Fibroblast of gingiva (primary cell): ENCODE measurements around the gene POLA1.
"Not testable (repeated sequence)": the region's sequence is repeated elsewhere in the genome, so short reads cannot be mapped to it uniquely, and the experiment has no call there.

ENCODE experiments used
- DNase-seq: peaks from one replicate; pipeline ENCODE4 v3.0.0-alpha.2; 2011; ENCODE audit warnings: low read depth

The POLA1 gene

GRCh38 chrX:24796204-24796603 lies 102.5 kb downstream of the POLA1 start:
- no peak for DNase-seq

DNA sequence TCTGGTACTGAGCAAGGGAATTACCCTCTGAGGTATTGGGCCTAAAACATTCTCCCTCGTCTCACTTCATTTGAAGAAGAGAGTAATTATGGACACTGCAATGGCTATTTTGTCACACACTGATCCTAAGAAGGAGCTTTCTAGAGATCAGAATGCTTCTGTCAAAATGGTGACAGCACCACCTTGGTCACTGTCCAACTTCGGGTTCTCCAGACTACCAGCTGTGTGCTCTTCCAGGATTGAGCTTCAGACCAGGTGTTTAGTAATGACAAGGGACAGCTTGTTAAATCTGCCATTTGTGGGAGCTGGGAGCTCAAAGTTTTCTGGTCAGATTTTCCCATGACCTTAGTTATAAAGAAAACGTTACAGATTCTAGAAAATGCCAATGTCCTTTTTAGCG lies 105.4 kb downstream of the POLA1 start:
- DNase-seq = no peak

- no peak for DNase-seq
These were observed 105.8 kb downstream of the POLA1 start for GRCh38 chrX:24799565-24799964.

GRCh38 chrX:24805201-24805600 lies 111.5 kb downstream of the POLA1 start:
- peak; percentile 16 for DNase-seq

DNA sequence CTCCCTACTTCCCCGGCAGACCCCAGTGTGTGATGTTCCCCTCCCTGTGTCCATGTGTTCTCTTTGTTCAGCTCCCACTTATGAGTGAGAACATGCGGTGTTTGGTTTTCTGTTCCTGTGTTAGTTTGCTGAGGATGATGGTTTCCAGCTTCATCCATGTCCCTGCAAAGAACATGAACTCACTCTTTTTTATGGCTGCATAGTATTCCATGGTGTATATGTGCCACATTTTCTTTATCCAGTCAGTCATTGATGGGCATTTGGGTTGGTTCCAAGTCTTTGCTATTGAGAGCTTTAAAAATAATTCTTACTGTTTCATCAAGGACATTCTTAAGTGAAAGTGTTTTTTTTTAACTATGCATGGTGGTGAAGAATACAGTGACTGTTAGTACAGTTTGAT lies 126.1 kb downstream of the POLA1 start:
- DNase-seq = not testable (repeated sequence)

- DNase-seq = no peak
These were observed 134.4 kb downstream of the POLA1 start for GRCh38 chrX:24828147-24828546.

DNA sequence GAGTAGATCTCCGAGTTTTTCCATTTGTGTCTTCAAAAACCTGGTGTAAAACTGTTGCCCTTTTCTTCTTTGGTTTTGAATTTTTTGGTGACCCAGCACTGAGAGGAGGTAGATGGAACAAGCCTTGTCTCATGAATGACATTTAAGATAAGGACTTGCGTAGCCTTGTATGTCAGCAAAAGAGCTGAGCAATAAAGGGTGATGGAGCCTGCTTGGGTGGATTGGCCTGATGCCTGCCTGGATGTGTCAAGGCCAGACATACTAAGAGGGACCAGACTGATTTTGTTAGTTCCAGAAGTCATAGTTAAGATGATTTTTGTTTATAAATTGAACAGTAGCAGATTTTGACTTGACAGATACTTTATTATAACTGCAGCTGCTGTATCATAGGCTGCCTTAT lies 134.9 kb downstream of the POLA1 start:
- DNase-seq = no peak

GRCh38 chrX:24833695-24834094 lies 140.0 kb downstream of the POLA1 start:
- no peak for DNase-seq

DNA sequence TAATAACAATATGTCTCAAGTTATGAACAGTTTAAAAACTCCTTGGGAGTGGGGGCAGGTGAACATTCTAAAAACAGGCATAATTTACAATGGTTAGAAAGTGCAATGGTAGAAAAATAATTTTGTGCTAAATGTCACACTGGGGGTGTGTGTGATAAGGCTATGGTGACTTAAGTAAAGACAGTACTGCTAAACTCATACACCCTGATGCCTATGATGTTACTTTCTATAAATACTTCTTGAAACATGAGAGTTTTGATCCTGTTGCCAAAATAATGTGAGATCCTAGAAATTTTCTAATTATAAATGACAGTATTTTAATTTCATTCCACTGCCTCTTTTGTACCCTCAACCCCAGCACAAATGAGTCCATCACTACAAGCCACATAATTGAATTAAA lies 144.2 kb downstream of the POLA1 start:
- DNase-seq = no peak

- peak; percentile 21 for DNase-seq
These were observed 144.9 kb downstream of the POLA1 start for GRCh38 chrX:24838629-24839028.

GRCh38 chrX:24839331-24839730 lies 145.6 kb downstream of the POLA1 start:
- DNase-seq = no peak

DNA sequence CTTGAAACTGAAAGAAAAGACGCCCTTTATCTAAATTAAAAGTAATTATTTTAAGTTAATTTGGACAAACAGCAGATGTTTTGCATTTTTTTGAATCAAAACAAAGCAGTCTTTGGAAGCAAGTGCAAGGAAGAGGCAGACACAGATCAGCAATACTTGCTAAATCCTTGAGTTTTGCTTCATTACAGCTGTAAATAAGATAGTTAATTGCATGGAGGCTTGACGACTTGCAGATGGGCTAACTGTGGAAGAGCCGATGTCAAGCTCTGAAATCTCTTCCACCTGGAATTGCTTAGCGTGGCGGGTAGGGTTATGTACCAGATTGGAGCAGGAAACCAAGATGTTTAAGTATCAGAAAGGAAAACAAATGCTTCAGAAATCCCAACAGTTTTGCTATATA lies 148.8 kb downstream of the POLA1 start:
- peak; percentile 0 for DNase-seq

DNA sequence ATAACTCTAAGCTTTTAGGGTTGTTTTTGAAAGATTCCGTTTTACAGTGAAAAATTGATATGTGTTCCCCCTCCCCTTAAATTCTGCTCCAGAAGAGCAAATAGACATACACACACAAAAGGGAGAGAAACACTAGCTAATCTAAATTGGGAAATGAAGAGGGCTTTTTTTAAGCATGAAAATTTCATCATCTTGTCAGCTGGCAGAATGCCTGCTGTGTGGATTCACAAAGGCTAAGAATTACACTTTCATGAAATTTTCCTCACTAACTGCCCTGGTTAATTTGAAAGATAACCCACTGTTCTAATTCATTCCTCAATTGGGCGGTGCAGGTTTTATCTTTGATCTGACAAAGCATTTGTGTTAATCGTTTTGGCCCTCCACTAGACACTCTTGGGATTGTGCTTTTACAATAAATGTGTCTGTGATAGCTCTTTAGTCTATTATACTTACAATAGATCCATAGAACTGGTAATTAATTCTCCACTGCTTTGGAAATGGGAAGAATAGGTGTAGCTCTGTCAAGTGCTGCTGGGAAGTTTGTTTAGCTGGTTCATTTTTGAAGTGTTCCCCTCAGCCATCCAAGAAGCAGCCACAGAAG lies 152.9 kb downstream of the POLA1 start:
- peak; percentile 39 for DNase-seq

GRCh38 chrX:24851289-24851688 lies 157.6 kb downstream of the POLA1 start:
- no peak for DNase-seq

DNA sequence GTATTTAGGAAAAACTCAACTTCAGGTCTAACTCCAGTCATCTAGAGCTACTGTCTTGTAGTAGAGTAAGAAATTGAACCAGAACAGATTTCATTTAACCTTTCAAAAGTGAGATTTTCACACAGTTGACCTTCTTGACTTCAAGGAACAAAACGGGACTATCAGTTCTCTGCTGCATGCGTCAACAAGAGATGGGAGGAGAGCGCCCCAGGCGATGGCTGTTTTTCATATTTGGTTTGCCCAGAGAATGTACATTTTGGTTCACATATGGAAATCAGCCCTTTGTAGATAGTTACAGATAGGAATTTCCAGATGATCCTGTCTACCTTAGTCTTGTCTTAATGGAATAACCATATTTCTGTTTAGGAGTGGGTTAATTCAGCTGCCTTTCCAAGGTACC lies 158.1 kb downstream of the POLA1 start:
- DNase-seq = no peak

GRCh38 chrX:24858004-24858746 lies 164.5 kb downstream of the POLA1 start:
- peak; percentile 48 for DNase-seq

DNA sequence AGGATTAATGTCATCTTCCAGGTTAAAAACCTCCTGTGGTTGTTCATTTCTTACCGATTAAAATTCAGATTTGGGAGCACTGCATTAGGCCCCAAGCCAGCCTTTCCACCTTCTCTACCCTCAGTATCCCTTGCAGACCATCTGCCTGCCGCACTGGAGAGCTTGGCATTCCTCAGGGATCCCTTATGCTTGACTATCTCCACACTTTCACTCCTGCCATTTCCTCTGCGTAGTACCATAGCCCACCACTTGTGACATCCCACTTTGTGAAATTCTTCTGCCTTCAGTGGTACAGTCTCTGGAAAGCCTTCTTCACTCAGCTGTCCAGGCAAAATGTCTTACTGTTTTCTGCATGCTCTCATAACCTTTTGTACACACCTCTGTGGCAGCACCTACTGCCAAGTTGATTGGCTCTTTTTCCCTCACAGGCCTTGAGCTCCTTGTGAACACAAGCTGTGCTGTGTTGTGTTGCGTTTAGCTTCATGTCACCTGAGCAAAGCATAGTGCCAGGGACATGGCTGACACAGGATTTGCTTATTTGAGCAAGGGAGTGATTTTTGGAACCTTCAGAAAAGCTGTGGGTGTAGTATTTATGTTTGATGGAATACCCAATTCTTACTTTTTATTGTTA lies 165.6 kb downstream of the POLA1 start:
- DNase-seq = no peak

GRCh38 chrX:24860140-24860539 lies 166.4 kb downstream of the POLA1 start:
- peak; percentile 41 for DNase-seq

DNA sequence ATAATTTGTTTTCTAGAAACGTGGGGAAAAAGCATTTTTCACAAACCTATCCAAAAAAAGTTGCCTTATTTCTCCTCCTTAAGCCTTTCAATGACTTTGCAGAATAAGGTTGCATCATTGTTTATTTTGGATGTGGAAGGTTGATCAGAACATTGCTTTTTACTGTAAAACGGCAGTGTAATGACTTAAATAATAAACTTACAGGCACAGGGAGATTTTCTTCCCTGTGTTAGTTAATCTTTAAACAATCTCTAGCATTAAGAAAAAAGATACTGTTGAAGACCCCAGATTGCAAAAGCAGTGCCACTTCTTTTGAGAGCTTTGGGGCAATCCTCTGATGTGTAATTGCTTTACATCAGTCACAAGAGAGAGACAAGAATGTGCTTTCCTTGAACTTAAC lies 168.6 kb downstream of the POLA1 start:
- peak; percentile 57 for DNase-seq

DNA sequence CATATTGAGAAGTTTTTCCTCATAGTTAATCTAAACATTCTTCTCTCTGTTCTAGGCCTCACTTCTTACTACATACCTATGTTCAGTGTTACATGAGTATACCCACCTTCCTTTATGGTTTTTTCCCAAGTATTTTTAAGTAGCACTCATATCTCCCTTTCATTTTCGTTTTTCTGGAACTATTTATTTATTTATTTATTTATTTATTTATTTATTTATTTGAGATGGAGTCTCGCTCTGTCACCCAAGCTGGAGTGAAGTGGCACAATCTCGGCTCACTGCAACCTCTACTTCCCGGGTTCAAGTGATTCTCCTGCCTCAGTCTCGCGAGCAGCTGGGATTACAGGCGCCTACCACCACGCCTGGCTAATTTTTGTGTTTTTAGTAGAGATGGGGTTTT lies 170.1 kb downstream of the POLA1 start:
- DNase-seq = not testable (repeated sequence)

DNA sequence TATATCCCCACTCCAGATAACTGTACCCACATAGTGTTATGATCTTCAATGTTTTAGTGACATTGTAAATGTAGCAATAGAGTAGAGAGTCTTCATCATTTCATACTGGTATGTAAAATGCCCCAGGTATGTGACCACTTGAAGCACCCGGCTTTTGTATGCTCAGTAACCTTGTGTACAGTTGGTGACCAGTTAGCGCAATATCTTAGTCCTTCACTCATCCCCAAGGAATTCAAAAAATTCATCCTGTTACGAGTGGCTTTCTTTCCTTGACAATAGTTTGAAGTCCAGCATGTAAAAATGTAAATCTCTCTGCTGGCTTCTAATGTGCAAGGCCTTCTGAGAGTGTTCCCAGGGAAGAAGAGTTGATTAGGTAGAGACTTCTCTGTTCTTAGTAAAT lies 176.4 kb downstream of the POLA1 start:
- DNase-seq = peak; percentile 17

DNA sequence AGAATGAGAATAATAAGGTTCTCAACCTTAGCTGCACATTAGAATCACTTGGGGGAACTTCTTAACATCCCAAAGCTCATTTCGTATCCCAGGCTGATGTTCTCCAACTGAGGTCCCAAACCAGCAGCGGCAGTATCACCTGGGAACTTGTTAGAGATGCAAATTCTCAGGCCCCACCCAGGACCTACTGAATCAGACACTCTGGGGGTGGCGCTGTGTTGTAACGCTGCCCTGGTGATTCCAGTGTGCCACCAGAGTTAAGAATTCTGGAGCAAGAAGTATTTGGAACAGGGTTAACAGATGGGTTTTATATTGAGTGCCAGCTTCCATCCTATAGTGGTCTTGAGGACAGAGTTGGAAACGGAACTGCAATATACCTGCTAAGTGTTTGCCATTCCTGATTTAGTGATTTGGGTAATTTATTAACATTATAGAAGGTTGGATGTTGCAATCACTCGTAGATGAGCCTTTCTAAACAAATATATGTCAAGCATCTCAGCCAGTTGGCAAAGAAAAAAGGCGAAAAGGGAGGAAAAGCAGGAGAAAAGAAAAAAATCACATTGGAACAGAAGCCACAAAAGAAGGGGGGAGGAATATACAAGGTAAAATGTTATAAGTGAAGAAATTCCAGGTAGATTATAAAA lies 181.0 kb downstream of the POLA1 start:
- DNase-seq = no peak
